BJ (cell line): ENCODE results near the gene TMED5. TPM values are rescaled to one million over a fixed set of nuclear protein-coding genes. Genes with fewer than 3 reads are reported as not detected.

ENCODE experiments used
- CTCF ChIA-PET: fragments of 350-600 bp; formaldehyde crosslinking; extraction: SDS; loops from one replicate; lab custom pipeline; 2021; ENCODE audit warnings: antibody characterized with exemption, inconsistent platforms; lab: Yijun Ruan, JAX
- POLR2A ChIA-PET: fragments of 300-600 bp; sonication (Branson Sonifier 250); formaldehyde crosslinking; extraction: SDS; loops from one replicate; lab custom pipeline; 2021; ENCODE audit warnings: antibody characterized with exemption; lab: Charles Lee
- DNase-seq: peaks from one replicate; pipeline ENCODE4 v3.0.0-alpha.2; 2011; ENCODE audit warnings: low read depth
- H3K27me3 ChIP-seq: 2 replicates; pipeline ENCODE4 v1.6.0; 2011; ENCODE audit warnings: low read length; ENCODE audit not compliant: control insufficient read depth, insufficient read depth
- H3K36me3 ChIP-seq: 2 replicates; pipeline ENCODE4 v1.5.1; 2011; ENCODE audit warnings: low read length; ENCODE audit not compliant: control insufficient read depth, insufficient read depth
- H3K4me3 ChIP-seq: 2 replicates; pipeline ENCODE4 v1.5.1; 2011; ENCODE audit warnings: low read depth, mild to moderate bottlenecking, control low read depth, low read length
- CTCF ChIP-seq: IDR thresholded peaks from 2 replicates; pipeline ENCODE4 v1.5.1; 2011; ENCODE audit warnings: low read depth, mild to moderate bottlenecking, control low read depth, inconsistent platforms, low read length, moderate library complexity; ENCODE audit not compliant: insufficient read depth
- polyA plus RNA-seq: library from polyadenylated mRNA; depleted of rRNA; stranded (reverse); fragments of >200 nt; gene quantifications from 2 replicates; pipeline ENCODE4 v1.2.3, GENCODE V29; 2011; rRNA removed
- small RNA-seq: library from RNA; depleted of rRNA; stranded (forward); fragments of <200 nt; gene quantifications from one replicate; pipeline ENCODE3, GENCODE V24; 2012; ENCODE audit warnings: low replicate concordance, low read depth; ENCODE audit not compliant: insufficient read length

Gene TMED5
- polyA plus RNA-seq, 1 experiment, result 25.0 TPM

GRCh38 chr1:93106226-93106625 is 74.0 kb downstream of the TMED5 start:
- no peak for DNase-seq
- no peak for TF ChIP-seq CTCF
- Histone ChIP-seq H3K4me3 (no peak overlapping the region), H3K36me3 (no peaks in the 10 kb centered on the region), H3K27me3 (no peaks in the 10 kb centered on the region)
- ChIA-PET POLR2A (no interaction called here), CTCF (no interaction called here)

DNA sequence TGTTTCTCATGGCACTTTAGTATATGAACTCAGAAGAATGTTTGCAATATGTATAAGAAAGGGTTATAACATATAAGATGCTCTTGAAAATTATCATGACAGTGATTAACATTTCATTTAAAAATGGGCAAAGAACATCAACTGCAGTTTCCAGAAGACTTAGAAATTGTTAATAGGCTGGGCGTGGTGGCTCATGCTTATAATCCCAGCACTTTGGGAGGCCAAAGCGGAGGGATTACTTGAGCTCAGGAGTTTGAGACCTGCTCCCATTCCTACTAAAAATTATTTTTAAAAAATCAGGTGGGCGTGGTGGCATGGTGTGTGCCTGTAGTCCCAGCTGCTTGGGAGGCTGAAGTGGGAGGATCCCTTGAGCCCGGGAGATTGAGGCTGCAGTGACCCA is 78.1 kb downstream of the TMED5 start:
- Histone ChIP-seq H3K4me3 (no peak overlapping the region), H3K36me3 (no peaks in the 10 kb centered on the region), H3K27me3 (no peaks in the 10 kb centered on the region)
- no peak for DNase-seq
- POLR2A ChIA-PET, result no interaction called here
- TF ChIP-seq CTCF, result no peak
- CTCF ChIA-PET, result no interaction called here

Small RNAs within 50 kb of the gene (small RNA-seq; reads per million reads assigned to genes)
- not detected for gene AC126124.1

Other genes starting within 250 kb of the TMED5 start
- 12.3 and 28.0 TPM in 2 replicates for gene DIPK1A, start 219.0 kb downstream of the TMED5 start, polyA plus RNA-seq
- 11.6 and 13.2 TPM in 2 replicates for gene MTF2, start 101.1 kb downstream of the TMED5 start, polyA plus RNA-seq
- gene CCDC18, start 311 bp upstream of the TMED5 start, polyA plus RNA-seq, result 2.6 and 3.7 TPM in 2 replicates
- 23.3 and 41.4 TPM in 2 replicates for gene DR1, start 165.5 kb upstream of the TMED5 start, polyA plus RNA-seq